A549 (cell line): ENCODE data around the gene SLC29A2. TPM values are rescaled to one million over a fixed set of nuclear protein-coding genes. Genes with fewer than 3 reads are reported as not detected.

Source experiments
- ATAC-seq, 2 experiments: fragments of 200-7000 bp in 1 of 2; fragments of >200 bp in 1 of 2; cut with Nextera tagmentation in 1 of 2; cut with Tn5 transposase in 1 of 2; 3 replicates each; pipeline versions ENCODE4 v1.8.0 to v1.9.1; 2018 to 2020; ENCODE audit warnings: mild to moderate bottlenecking in 1 of 2, moderate library complexity in 1 of 2
- CTCF ChIA-PET: fragments of 300-600 bp; sonication (Branson Sonifier 250); formaldehyde crosslinking; extraction: SDS; loops from one replicate; lab custom pipeline; 2021; ENCODE audit warnings: antibody characterized with exemption, inconsistent platforms; lab: Yijun Ruan, JAX
- POLR2A ChIA-PET: fragments of 350-600 bp; formaldehyde crosslinking; extraction: SDS; loops from one replicate; lab custom pipeline; 2021; ENCODE audit warnings: antibody characterized with exemption, inconsistent platforms; lab: Yijun Ruan, JAX
- DNase-seq, 2 experiments: peaks; one replicate each; pipeline versions ENCODE4 v3.0.0 to v3.0.0-alpha.2; 2011 to 2016; ENCODE audit warnings: low read depth in 1 of 2, low spot score in 1 of 2
- FAIRE-seq: peaks from 2 replicates; lab custom pipeline; 2011; peaks lifted over from hg19 to GRCh38; lab: Jason Lieb, UNC
- H3K27ac ChIP-seq, 2 experiments: fragments of >200 bp; sonication (Bioruptor Twin); formaldehyde crosslinking; 3 replicates each; pipeline ENCODE4 v1.5.1; 2016 to 2017
- H3K4me1 ChIP-seq: fragments of >200 bp; sonication (Bioruptor Twin); formaldehyde crosslinking; 3 replicates; pipeline ENCODE4 v1.6.1; 2016
- H3K4me2 ChIP-seq: fragments of >200 bp; sonication (Bioruptor Twin); formaldehyde crosslinking; 3 replicates; pipeline ENCODE4 v1.6.1; 2016
- H3K4me3 ChIP-seq: fragments of >200 bp; sonication (Bioruptor Twin); formaldehyde crosslinking; 3 replicates; pipeline ENCODE4 v1.5.1; 2016
- H3K9me3 ChIP-seq: fragments of >200 bp; sonication (Bioruptor Twin); formaldehyde crosslinking; 3 replicates; pipeline ENCODE4 v1.6.1; 2016
- ATOH8 ChIP-seq: fragments of 250-450 bp; sonication (Bioruptor Pico); IDR thresholded peaks from 2 replicates; pipeline ENCODE4 v1.5.0; 2020; ENCODE audit warnings: low read depth, mild to moderate bottlenecking, moderate library complexity
- CBX8 ChIP-seq: fragments of 200-600 bp; sonication (generic); IDR thresholded peaks from 2 replicates; pipeline ENCODE4 v1.6.1; 2016
- CHD2 ChIP-seq: fragments of 150-350 bp; IDR thresholded peaks from 2 replicates; pipeline ENCODE4 v1.6.1; 2014; ENCODE audit warnings: low read length; ENCODE audit not compliant: partially characterized antibody
- CHD4 ChIP-seq: fragments of 200-600 bp; sonication (generic); IDR thresholded peaks from 2 replicates; pipeline ENCODE4 v1.6.1; 2016; ENCODE audit warnings: antibody characterized with exemption, mild to moderate bottlenecking, borderline replicate concordance
- E2F6 ChIP-seq: IDR thresholded peaks from 2 replicates; pipeline ENCODE4 v1.6.1; 2012; ENCODE audit warnings: low read depth, borderline replicate concordance
- EHMT2 ChIP-seq: fragments of 200-600 bp; sonication (generic); IDR thresholded peaks from 2 replicates; pipeline ENCODE4 v1.6.1; 2016; ENCODE audit warnings: antibody characterized with exemption, low read depth, mild to moderate bottlenecking, moderate library complexity
- ESRRA ChIP-seq: fragments of 150-350 bp; IDR thresholded peaks from 2 replicates; pipeline ENCODE4 v1.6.1; 2014; ENCODE audit warnings: mild to moderate bottlenecking, low read length, borderline replicate concordance
- HES2 ChIP-seq: fragments of >200 bp; sonication (Bioruptor Twin); formaldehyde crosslinking; IDR thresholded peaks from 2 replicates; pipeline ENCODE4 v1.6.1; 2016
- HMGXB4 ChIP-seq: fragments of 250-450 bp; sonication (Bioruptor Pico); IDR thresholded peaks from 2 replicates; pipeline ENCODE4 v1.5.0; 2021; ENCODE audit warnings: mild to moderate bottlenecking, moderate library complexity, borderline replicate concordance
- MAFK ChIP-seq: fragments of 450-650 bp; IDR thresholded peaks from 2 replicates; pipeline ENCODE4 v1.6.1; 2014; ENCODE audit not compliant: partially characterized antibody
- MAX ChIP-seq: IDR thresholded peaks from 2 replicates; pipeline ENCODE4 v1.6.1; 2012
- PBX3 ChIP-seq: IDR thresholded peaks from 2 replicates; pipeline ENCODE4 v1.6.1; 2012
- PHF8 ChIP-seq: fragments of 200-600 bp; sonication (generic); IDR thresholded peaks from 2 replicates; pipeline ENCODE4 v1.6.1; 2016; ENCODE audit warnings: low read depth, mild to moderate bottlenecking, antibody characterized with exemption, moderate library complexity, borderline replicate concordance
- RAD21 ChIP-seq, 2 experiments: fragments of >200 bp in 1 of 2; sonication (Bioruptor Twin) in 1 of 2; formaldehyde crosslinking in 1 of 2; IDR thresholded peaks in 1 of 2; conservative IDR thresholded peaks in 1 of 2; 2 replicates in 1 of 2; 3 replicates in 1 of 2; pipeline ENCODE4 v1.6.1; 2012 to 2018; ENCODE audit warnings: inconsistent platforms in 1 of 2
- RFX5 ChIP-seq: fragments of 450-650 bp; IDR thresholded peaks from 2 replicates; pipeline ENCODE4 v1.7.1; 2014; ENCODE audit warnings: antibody characterized with exemption, mild to moderate bottlenecking, moderate library complexity
- RNF2 ChIP-seq: fragments of 200-600 bp; sonication (generic); IDR thresholded peaks from 2 replicates; pipeline ENCODE4 v1.6.1; 2016; ENCODE audit warnings: low read depth, mild to moderate bottlenecking, antibody characterized with exemption, moderate library complexity, borderline replicate concordance
- SMC3 ChIP-seq: fragments of >200 bp; sonication (Bioruptor Twin); formaldehyde crosslinking; IDR thresholded peaks from 3 replicates; pipeline ENCODE4 v1.6.1; 2018; ENCODE audit warnings: inconsistent platforms
- SREBF2 ChIP-seq: fragments of 450-650 bp; IDR thresholded peaks from 2 replicates; pipeline ENCODE4 v1.6.1; 2014; ENCODE audit warnings: mild to moderate bottlenecking, moderate library complexity
- TFCP2L1 ChIP-seq: fragments of 250-450 bp; sonication (Bioruptor Pico); IDR thresholded peaks from 2 replicates; pipeline ENCODE4 v1.5.0; 2021; ENCODE audit warnings: mild to moderate bottlenecking
- ZFP36 ChIP-seq: fragments of 450-650 bp; IDR thresholded peaks from 2 replicates; pipeline ENCODE4 v1.6.1; 2014; ENCODE audit warnings: borderline replicate concordance; ENCODE audit not compliant: partially characterized antibody
- ZNF302 ChIP-seq: fragments of 250-450 bp; sonication (Bioruptor Pico); IDR thresholded peaks from 2 replicates; pipeline ENCODE4 v1.9.0; 2021; ENCODE audit warnings: inconsistent platforms, mild to moderate bottlenecking, moderate library complexity
- ZSCAN20 ChIP-seq: fragments of 250-450 bp; sonication (Bioruptor Pico); IDR thresholded peaks from 2 replicates; pipeline ENCODE4 v1.8.0; 2022; ENCODE audit warnings: mild to moderate bottlenecking, moderate library complexity
- WGBS: methylation state at CpG from one replicate; pipeline ENCODE4 v1.1.6; 2017; ENCODE audit errors: missing lambda C conversion rate; 5-methylcytosine and 5-hydroxymethylcytosine counted together
- polyA plus RNA-seq, 4 experiments: library from polyadenylated mRNA; depleted of rRNA in 3 of 4; stranded (reverse); fragments of >200 nt; fragmentation: RNase III in 1 of 4; extraction: RNeasy Plus Mini Kit Qiagen cat#74134 plus additional on column Dnase treatment in 1 of 4; gene quantifications; 2 replicates in 3 of 4; 3 replicates in 1 of 4; pipeline ENCODE4 v1.2.3, GENCODE V29; 2011 to 2017

Gene SLC29A2
- polyA plus RNA-seq, 2 of the 4 experiments (the other 2 are of a cell fraction) = 2.6 to 7.6 TPM

GRCh38 chr11:66330931-66331330 lies 40.6 kb downstream of the SLC29A2 start:
- no peak overlapping the region for H3K4me2 ChIP-seq
- peaks cover 35% of the 10 kb centered on the region for H3K4me1 ChIP-seq
- TF ChIP-seq ZFP36 = no peak
- no peak for TF ChIP-seq ZNF302 (CRISPR knock-in tag)
- no peak for TF ChIP-seq RAD21 (conservative IDR thresholded peaks at IDR 0.05 in 1 of 2, IDR thresholded peaks at IDR 0.05 in 1 of 2)
- no peak for TF ChIP-seq PBX3
- no peak for TF ChIP-seq ESRRA
- no peak for TF ChIP-seq CBX8
- no peak for TF ChIP-seq RNF2
- no peak for TF ChIP-seq EHMT2
- TF ChIP-seq MAX = no peak
- TF ChIP-seq RFX5 = no peak
- no peak for TF ChIP-seq HMGXB4
- TF ChIP-seq, all 56 proteins: peak for 0
- DNase-seq (no peak), ATAC-seq (no peak), FAIRE-seq (no peak)
- ChIA-PET CTCF (interaction anchor here (0.9 to 8.7 kb wide), 6 partner anchors 8 to 49 kb away, joined by 3 to 247 read pairs (median 15); partner anchors contain the start of genes B4GAT1, BRMS1 and CD248), POLR2A (no interaction called here)
- no peaks in the 10 kb centered on the region for H3K9me3 ChIP-seq
- no peak overlapping the region for H3K4me3 ChIP-seq
- 85% methylated on average over 2 of the region's 10 CpGs for WGBS
- no peak overlapping the region for H3K27ac ChIP-seq

- FAIRE-seq (no peak), ATAC-seq (no peak), DNase-seq (no peak)
- no peak overlapping the region for H3K4me3 ChIP-seq
- H3K4me2 ChIP-seq = no peak overlapping the region
- no peaks in the 10 kb centered on the region for H3K9me3 ChIP-seq
- TF ChIP-seq CHD4 (no peak), HES2 (no peak), MAFK (peak; percentile 83)
- ChIA-PET POLR2A (interaction anchor here (0.7 to 0.9 kb wide), 2 partner anchors 17 to 18 kb away, joined by 3 to 4 read pairs; no protein-coding TSS in a partner anchor), CTCF (interaction anchor here (0.8 to 8.7 kb wide), 7 partner anchors 10 to 133 kb away, joined by 3 to 247 read pairs (median 5); partner anchors contain the start of genes BRMS1 and CD248)
- peaks cover 37% of the 10 kb centered on the region for H3K4me1 ChIP-seq
- 92% methylated on average over 3 of the region's 3 CpGs for WGBS
- H3K27ac ChIP-seq = no peak overlapping the region
These were observed 42.3 kb downstream of the SLC29A2 start for GRCh38 chr11:66329165-66329673.

- no peak for FAIRE-seq
- no peak for TF ChIP-seq ZSCAN20 (CRISPR knock-in tag)
- no peak for TF ChIP-seq SREBF2
- no peak for TF ChIP-seq EHMT2
- TF ChIP-seq TFCP2L1 (CRISPR knock-in tag) = 0 out of 2 replicates have a peak, but pooled peaks have one; percentile 59
- peak; percentile 96 for TF ChIP-seq SMC3
- TF ChIP-seq CHD2 = no peak
- no peak for TF ChIP-seq PHF8
- peak; percentile 87; the same call in 1 of the 2 replicates for TF ChIP-seq E2F6
- TF ChIP-seq ATOH8 (CRISPR knock-in tag) = 0 out of 2 replicates have a peak, but pooled peaks have one; percentile 27
- no peak for TF ChIP-seq HMGXB4
- TF ChIP-seq MAX = peak; percentile 100
These were observed 43.0 kb downstream of the SLC29A2 start for GRCh38 chr11:66328302-66329144.

More at GRCh38 chr11:66328302-66329144, 43.0 kb downstream of the SLC29A2 start:
- 23% methylated on average over 16 of the region's 19 CpGs for WGBS
- H3K4me2 ChIP-seq = peak overlapping the region; percentile 50
- H3K9me3 ChIP-seq = no peaks in the 10 kb centered on the region
- ChIA-PET POLR2A (interaction anchor here (0.7 to 0.9 kb wide), 2 partner anchors 16 to 19 kb away, joined by 3 to 4 read pairs; no protein-coding TSS in a partner anchor), CTCF (interaction anchor here (0.6 to 8.7 kb wide), 9 partner anchors 10 to 132 kb away, joined by 3 to 247 read pairs (median 6); partner anchors contain the start of genes BRMS1 and CD248)
- H3K27ac ChIP-seq = peak overlapping the region; percentile 48 to 88; a peak in 5 of 6 replicates
- ATAC-seq (peak; percentile 71 to 87), DNase-seq (peak; percentile 78 to 83)
- peaks cover 37% of the 10 kb centered on the region for H3K4me1 ChIP-seq
- no peak overlapping the region for H3K4me3 ChIP-seq
